HCT116 (cell line): ENCODE measurements around the gene PIGC. TPM values are rescaled to one million over a fixed set of nuclear protein-coding genes. Genes with fewer than 3 reads are reported as not detected.

Source experiments
- ATAC-seq: fragments of 200-7000 bp; cut with Tn5 transposase; 2 replicates; pipeline ENCODE4 v1.9.1; 2020; ENCODE audit warnings: mild to moderate bottlenecking, moderate library complexity
- BruUV-seq: library from RNA; stranded (reverse); fragments of 400-500 nt; replicated peaks from 2 replicates; lab custom pipeline; 2021; lab: Mats Ljungman, UMichigan
- CTCF ChIA-PET: fragments of 300-600 bp; sonication (Branson Sonifier 250); formaldehyde crosslinking; loops from one replicate; lab custom pipeline; 2021; ENCODE audit warnings: antibody characterized with exemption; lab: Charles Lee
- POLR2A ChIA-PET: fragments of 300-600, 350-600 bp; sonication (Branson Sonifier 250); formaldehyde crosslinking; loops from one replicate; lab custom pipeline; 2021; ENCODE audit warnings: antibody characterized with exemption; lab: Charles Lee
- RAD21 ChIA-PET, 2 experiments: fragments of 300-600 bp; sonication (Branson Sonifier 250); formaldehyde crosslinking; loops; one replicate each; lab custom pipeline; 2023; ENCODE audit warnings: low total read pairs in 2 of 2; ENCODE audit not compliant: uncharacterized antibody in 2 of 2, unreplicated experiment in 2 of 2, low non-redundant PET in 1 of 2; lab: Charles Lee
- DNase-seq: peaks from one replicate; pipeline ENCODE4 v3.0.0-alpha.2; 2010; ENCODE audit warnings: low read depth, low spot score
- H2AFZ ChIP-seq: fragments of 200-600 bp; shearing (Covaris generic), sonication (generic); 2 replicates; pipeline ENCODE4 v1.6.1; 2017; ENCODE audit warnings: low read depth, mixed run types, mixed read lengths, antibody characterized with exemption, low read length; ENCODE audit not compliant: poor library complexity, severe bottlenecking
- H3K27ac ChIP-seq: 2 replicates; pipeline ENCODE4 v1.5.1; 2012; ENCODE audit warnings: low read depth, low read length
- H3K27me3 ChIP-seq: fragments of 200-600 bp; sonication (generic); 2 replicates; pipeline ENCODE4 v1.6.1; 2016; ENCODE audit warnings: mixed run types, low read length, mixed read lengths; ENCODE audit not compliant: insufficient read depth
- H3K36me3 ChIP-seq, 2 experiments: fragments of 200-500 bp in 1 of 2; fragments of 200-600 bp in 1 of 2; sonication (Bioruptor generic) in 1 of 2; sonication (generic) in 1 of 2; 2 replicates each; pipeline versions ENCODE4 v1.5.1 to v1.6.1; 2014 to 2016; ENCODE audit warnings: low read length in 2 of 2, inconsistent platforms in 1 of 2, mixed read lengths in 1 of 2, mixed run types in 1 of 2; ENCODE audit not compliant: insufficient read depth in 2 of 2, control insufficient read depth in 1 of 2
- H3K4me1 ChIP-seq, 2 experiments: fragments of 200-600 bp in 1 of 2; sonication (generic) in 1 of 2; 2 replicates each; pipeline versions ENCODE4 v1.5.1 to v1.6.1; 2012 to 2017; ENCODE audit warnings: low read length in 2 of 2, inconsistent platforms in 1 of 2, mild to moderate bottlenecking in 1 of 2, mixed read lengths in 1 of 2, mixed run types in 1 of 2, moderate library complexity in 1 of 2; ENCODE audit not compliant: insufficient read depth in 2 of 2, control insufficient read depth in 1 of 2
- H3K4me2 ChIP-seq: fragments of 200-600 bp; sonication (generic); 2 replicates; pipeline ENCODE4 v1.6.1; 2017; ENCODE audit warnings: mixed run types, low read length, mixed read lengths
- H3K4me3 ChIP-seq, 2 experiments: fragments of 200-600 bp in 1 of 2; sonication (generic) in 1 of 2; replicated peaks in 1 of 2; 2 replicates each; pipeline ENCODE4 v1.5.1; 2011 to 2016; ENCODE audit warnings: low read length in 2 of 2, control low read depth in 1 of 2, low read depth in 1 of 2, mild to moderate bottlenecking in 1 of 2, mixed read lengths in 1 of 2, mixed run types in 1 of 2
- H3K79me2 ChIP-seq: fragments of 200-600 bp; sonication (generic); 2 replicates; pipeline ENCODE4 v1.6.1; 2017; ENCODE audit warnings: mild to moderate bottlenecking, mixed run types, low read length, moderate library complexity, mixed read lengths; ENCODE audit not compliant: insufficient read depth
- H3K9ac ChIP-seq: fragments of 200-600 bp; sonication (generic); 2 replicates; pipeline ENCODE4 v1.6.1; 2016; ENCODE audit warnings: low read length, mixed read lengths
- H3K9me2 ChIP-seq: fragments of 200-600 bp; sonication (generic), shearing (Covaris generic); 2 replicates; pipeline ENCODE4 v1.6.1; 2017; ENCODE audit warnings: mixed run types, mild to moderate bottlenecking, moderate library complexity; ENCODE audit not compliant: insufficient read depth
- H3K9me3 ChIP-seq, 2 experiments: fragments of 200-500 bp in 1 of 2; fragments of 200-600 bp in 1 of 2; sonication (Bioruptor generic) in 1 of 2; sonication (generic) in 1 of 2; 2 replicates each; pipeline ENCODE4 v1.6.1; 2014 to 2017; ENCODE audit warnings: low read length in 2 of 2, mixed read lengths in 2 of 2, inconsistent platforms in 1 of 2, low read depth in 1 of 2, mild to moderate bottlenecking in 1 of 2, mixed run types in 1 of 2, moderate library complexity in 1 of 2; ENCODE audit not compliant: control insufficient read depth in 1 of 2, insufficient read depth in 1 of 2
- H4K20me1 ChIP-seq: fragments of 200-600 bp; sonication (generic), shearing (Covaris generic); 2 replicates; pipeline ENCODE4 v1.6.1; 2017; ENCODE audit warnings: mixed run types, mild to moderate bottlenecking, moderate library complexity; ENCODE audit not compliant: insufficient read depth
- CTCF ChIP-seq, 3 experiments: fragments of 200-600 bp in 1 of 3; sonication (generic) in 1 of 3; IDR thresholded peaks in 2 of 3; conservative IDR thresholded peaks in 1 of 3; 2 replicates each; pipeline ENCODE4 v1.5.1; 2012 to 2017; ENCODE audit warnings: low read depth in 2 of 3, low read length in 2 of 3, antibody characterized with exemption in 1 of 3, borderline replicate concordance in 1 of 3, control low read depth in 1 of 3, mild to moderate bottlenecking in 1 of 3, mixed read lengths in 1 of 3, mixed run types in 1 of 3, moderate library complexity in 1 of 3; ENCODE audit not compliant: insufficient read depth in 1 of 3
- EGR1 ChIP-seq: IDR thresholded peaks from 2 replicates; pipeline ENCODE4 v1.6.1; 2012; ENCODE audit warnings: low read depth
- EZH2 ChIP-seq: fragments of 200-600 bp; sonication (generic); IDR thresholded peaks from 2 replicates; pipeline ENCODE4 v1.6.1; 2017; ENCODE audit warnings: antibody characterized with exemption, mixed run types
- EZH2phosphoT487 ChIP-seq: fragments of 200-600 bp; IDR thresholded peaks from 2 replicates; pipeline ENCODE4 v1.6.1; 2018; ENCODE audit warnings: antibody characterized with exemption, borderline replicate concordance
- JUND ChIP-seq: IDR thresholded peaks from 2 replicates; pipeline ENCODE4 v1.6.1; 2012
- POLR2A ChIP-seq: IDR thresholded peaks from 2 replicates; pipeline ENCODE4 v1.7.0; 2011; ENCODE audit warnings: borderline replicate concordance; ENCODE audit not compliant: insufficient read depth, insufficient read length; ENCODE audit errors: extremely low read depth
- POLR2AphosphoS5 ChIP-seq: IDR thresholded peaks from 2 replicates; pipeline ENCODE4 v1.6.1; 2011; ENCODE audit warnings: mild to moderate bottlenecking, low read depth, low read length, moderate library complexity
- REST ChIP-seq: IDR thresholded peaks from 2 replicates; pipeline ENCODE4 v1.6.1; 2012; ENCODE audit warnings: low read depth
- SRF ChIP-seq: IDR thresholded peaks from 2 replicates; pipeline ENCODE4 v1.6.1; 2012; ENCODE audit warnings: low read depth
- TCF7L2 ChIP-seq: IDR thresholded peaks from 2 replicates; pipeline ENCODE4 v1.7.0; 2011; ENCODE audit warnings: borderline replicate concordance, inconsistent platforms; ENCODE audit not compliant: insufficient read depth, insufficient read length; ENCODE audit errors: extremely low read depth
- YY1 ChIP-seq: IDR thresholded peaks from 2 replicates; pipeline ENCODE4 v1.6.1; 2011; ENCODE audit warnings: low read length, low read depth, moderate library complexity, mild to moderate bottlenecking; ENCODE audit not compliant: insufficient replicate concordance; ENCODE audit errors: extremely low read depth
- ZNF274 ChIP-seq: fragments of 200-500 bp; sonication (Bioruptor generic); IDR thresholded peaks from 2 replicates; pipeline ENCODE4 v1.6.1; 2014; ENCODE audit warnings: mild to moderate bottlenecking, low read depth, low read length, inconsistent platforms
- intact Hi-C: fragments of 100-400 bp; cut with micrococcal nuclease; formaldehyde crosslinking; loops from 2 replicates; pipeline ENCODE4 v1.10.0; 2022
- total RNA-seq: library from RNA; stranded (reverse); gene quantifications from one replicate; pipeline ENCODE4 v1.2.1, GENCODE V29; 2021; ENCODE audit not compliant: unreplicated experiment

Gene PIGC
- total RNA-seq, 1 experiment from 2014 or later: 11.9 TPM

GRCh38 chr1:172472495-172472894 is 28.6 kb upstream of the PIGC start:
- Histone ChIP-seq H3K36me3 (no peaks in the 10 kb centered on the region), H3K9ac (no peak overlapping the region), H3K27ac (no peak overlapping the region), H3K27me3 (no peaks in the 10 kb centered on the region), H4K20me1 (no peaks in the 10 kb centered on the region), H3K4me3 (no peak overlapping the region), H3K9me3 (no peaks in the 10 kb centered on the region), H3K4me1 (peaks cover 19 to 37% of the 10 kb centered on the region in 2 experiments), H3K9me2 (no peaks in the 10 kb centered on the region), H3K79me2 (no peaks in the 10 kb centered on the region), H3K4me2 (no peak overlapping the region), H2AFZ (no peak overlapping the region)
- ChIA-PET RAD21 (no interaction called here), CTCF (no interaction called here), POLR2A (interaction anchor here (1.2 kb wide), 1 partner anchor 60 kb away, joined by 3 read pairs; the partner anchor contains the start of gene SUCO)
- ATAC-seq (no peak), DNase-seq (no peak)
- intact Hi-C loops: no loop called here
- no TSS peak for BruUV-seq
- no peak for TF ChIP-seq POLR2A
- TF ChIP-seq REST: 0 out of 2 replicates have a peak, but pooled peaks have one; percentile 5

DNA sequence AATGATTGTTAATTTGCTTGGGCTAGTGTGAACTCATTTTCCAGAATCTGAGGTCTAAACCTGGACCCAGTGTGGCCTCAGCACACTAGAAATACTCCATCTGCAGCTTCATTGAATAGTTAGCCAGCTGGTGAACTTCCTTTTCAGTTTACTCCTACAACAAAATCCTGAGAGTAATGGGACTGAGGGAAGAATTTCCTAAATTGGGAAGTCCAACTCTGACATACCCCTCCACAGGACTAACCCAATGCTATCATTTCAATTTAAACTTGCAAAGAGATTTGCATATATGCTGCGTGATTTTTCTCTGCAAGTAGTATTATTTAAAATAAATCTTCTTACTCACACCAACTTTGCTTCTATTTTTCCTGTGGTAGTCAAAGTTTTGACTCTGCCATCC is 27.8 kb upstream of the PIGC start:
- BruUV-seq: no TSS peak
- Histone ChIP-seq H3K4me3 (no peak overlapping the region), H3K27ac (no peak overlapping the region), H3K9me3 (no peaks in the 10 kb centered on the region), H3K9ac (no peak overlapping the region), H2AFZ (no peak overlapping the region), H3K36me3 (no peaks in the 10 kb centered on the region), H3K4me2 (no peak overlapping the region), H3K9me2 (no peaks in the 10 kb centered on the region), H3K27me3 (no peaks in the 10 kb centered on the region), H4K20me1 (no peaks in the 10 kb centered on the region), H3K4me1 (peaks cover 21 to 37% of the 10 kb centered on the region in 2 experiments), H3K79me2 (no peaks in the 10 kb centered on the region)
- ATAC-seq (no peak), DNase-seq (no peak)
- RAD21 ChIA-PET: no interaction called here
- intact Hi-C loops: no loop called here
- CTCF ChIA-PET: no interaction called here
- POLR2A ChIA-PET: interaction anchor here (1.2 kb wide), 1 partner anchor 61 kb away, joined by 3 read pairs; the partner anchor contains the start of gene SUCO
- TF ChIP-seq YY1: no peak
- TF ChIP-seq EZH2: no peak
- TF ChIP-seq ZNF274: no peak
- no peak for TF ChIP-seq EZH2phosphoT487
- no peak for TF ChIP-seq EGR1
- no peak for TF ChIP-seq SRF
- TF ChIP-seq CTCF (IDR thresholded peaks at IDR 0.05 in 2 of 3, conservative IDR thresholded peaks at IDR 0.05 in 1 of 3; ENCODE audit: borderline replicate concordance in 1 of 3, insufficient read depth in 1 of 3, low read depth in 2 of 3, low read length in 2 of 3): no peak
- TF ChIP-seq JUND: no peak
- no peak for TF ChIP-seq POLR2A
- no peak for TF ChIP-seq POLR2AphosphoS5
- TF ChIP-seq TCF7L2: no peak
